ENCODE measurements around the gene DHX9. TPM values are rescaled to one million over a fixed set of nuclear protein-coding genes. Genes with fewer than 3 reads are reported as not detected.

Gene DHX9
- total RNA-seq, 2 experiments from 2014 or later: 206 to 225 TPM

DNA sequence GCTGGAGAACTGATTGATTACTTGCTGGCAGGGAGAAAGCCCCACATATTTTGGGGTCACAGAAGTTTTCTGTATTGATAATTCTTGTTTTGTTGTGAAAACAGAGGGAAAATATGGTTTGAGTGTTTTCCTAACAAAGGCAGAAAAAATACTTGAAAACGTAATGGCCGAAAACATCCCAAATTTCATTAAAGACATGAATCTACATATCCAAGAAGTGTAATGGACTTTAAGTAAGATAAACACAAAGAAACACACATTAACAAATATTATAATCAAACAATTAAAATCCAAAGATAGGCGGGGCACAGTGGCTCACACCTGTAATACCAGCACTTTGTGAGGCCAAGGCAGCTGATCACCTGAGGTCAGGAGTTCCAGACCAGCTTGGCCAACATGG, 74.3 kb downstream of the DHX9 start:
- ChIA-PET POLR2A (no interaction called here), CTCF (no interaction called here)
- peaks cover 2% of the 10 kb centered on the region for H3K9me3 Mint-ChIP-seq
- H3K4me1 Mint-ChIP-seq: no peaks in the 10 kb centered on the region
- DNase-seq: no peak
- H3K27ac Mint-ChIP-seq: no peak overlapping the region
- H3K4me3 Mint-ChIP-seq: no peak overlapping the region
- H3K27me3 Mint-ChIP-seq: peaks cover 24% of the 10 kb centered on the region
- H3K36me3 Mint-ChIP-seq (ENCODE audit: low read depth): no peaks in the 10 kb centered on the region

DNA sequence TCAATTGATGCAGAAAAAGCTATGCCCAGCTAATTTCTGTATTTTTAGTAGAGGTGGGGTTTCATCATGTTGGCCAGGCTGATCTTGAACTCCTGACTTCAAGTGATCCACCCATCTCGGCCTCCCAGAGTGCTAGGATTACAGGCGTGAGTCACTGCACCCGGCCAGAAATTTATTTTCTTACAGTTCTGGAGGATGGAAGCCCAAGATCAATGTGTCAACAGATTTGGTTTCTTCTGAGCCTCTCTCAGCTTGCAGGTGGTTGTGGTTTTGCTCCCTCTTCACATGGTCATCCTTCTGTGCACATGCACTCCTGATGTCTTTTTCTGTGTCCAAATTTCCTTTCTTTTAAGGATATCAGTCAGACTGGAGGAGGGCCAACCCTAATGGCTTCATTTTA, 78.2 kb downstream of the DHX9 start:
- Mint-ChIP-seq H3K27ac (no peak overlapping the region), H3K36me3 (ENCODE audit: low read depth) (no peaks in the 10 kb centered on the region), H3K9me3 (peaks cover 2% of the 10 kb centered on the region), H3K27me3 (peaks cover 39% of the 10 kb centered on the region), H3K4me1 (no peaks in the 10 kb centered on the region), H3K4me3 (no peak overlapping the region)
- ChIA-PET POLR2A (no interaction called here), CTCF (interaction anchor here (0.8 kb wide), 1 partner anchor 49 kb away, joined by 3 read pairs; no protein-coding TSS in a partner anchor)
- no peak for DNase-seq

DNA sequence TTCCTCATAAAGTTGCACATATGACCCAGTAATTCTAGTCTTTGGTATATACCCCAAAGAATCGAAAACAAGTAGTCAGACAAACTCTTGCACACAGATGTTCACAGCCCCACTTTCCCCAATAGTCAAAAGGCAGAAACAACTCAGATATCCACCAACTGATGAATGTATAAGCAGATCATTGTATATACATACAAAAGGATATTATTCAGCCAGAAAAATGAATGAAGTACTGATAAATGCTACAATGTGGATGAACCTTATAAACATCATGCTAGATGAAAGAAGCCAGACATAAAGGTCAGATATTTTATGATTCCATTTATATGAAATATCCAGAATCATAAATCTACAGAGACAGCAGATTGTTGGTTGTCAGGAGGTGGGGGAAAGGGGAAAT, 86.5 kb downstream of the DHX9 start:
- H3K9me3 Mint-ChIP-seq: no peaks in the 10 kb centered on the region
- H3K27me3 Mint-ChIP-seq: peaks cover 42% of the 10 kb centered on the region
- POLR2A ChIA-PET: no interaction called here
- H3K4me1 Mint-ChIP-seq: no peaks in the 10 kb centered on the region
- no peaks in the 10 kb centered on the region for H3K36me3 Mint-ChIP-seq (ENCODE audit: low read depth)
- H3K27ac Mint-ChIP-seq: no peak overlapping the region
- CTCF ChIA-PET: no interaction called here
- no peak overlapping the region for H3K4me3 Mint-ChIP-seq
- no peak for DNase-seq

DNA sequence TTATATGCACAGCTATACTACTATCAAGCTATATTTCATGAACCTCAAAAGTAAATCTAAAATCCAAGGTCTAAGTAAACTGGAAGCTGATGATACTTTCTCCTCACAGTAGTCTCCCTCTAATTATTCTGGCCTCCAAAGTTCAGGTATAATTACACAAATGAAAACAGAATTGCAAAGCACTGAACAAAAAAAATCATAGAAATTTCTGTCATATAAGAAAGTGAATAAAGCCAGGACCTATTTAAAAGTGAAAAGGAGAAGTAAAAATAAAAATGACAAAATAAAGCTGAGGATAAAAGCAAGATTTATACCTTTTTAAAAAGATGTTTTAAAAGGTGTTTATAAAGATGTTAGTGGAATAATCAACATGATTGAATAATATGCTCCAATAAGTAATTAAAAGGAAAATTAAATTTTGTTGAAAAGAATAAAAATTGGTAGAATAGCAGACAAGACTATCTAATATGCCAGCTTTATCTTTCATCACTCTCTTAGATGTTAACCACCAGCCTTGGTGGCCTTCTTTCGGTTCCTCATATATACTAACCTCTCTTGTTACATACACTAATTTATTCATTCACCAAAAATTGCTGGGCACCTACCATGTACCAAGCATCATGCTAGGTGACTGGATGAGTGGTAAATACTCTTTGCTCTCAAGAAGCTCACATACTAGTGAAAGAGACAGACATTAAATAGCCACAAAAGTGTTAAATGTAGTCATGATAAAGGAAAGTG, 88.7 kb downstream of the DHX9 start:
- Mint-ChIP-seq H3K4me1 (no peaks in the 10 kb centered on the region), H3K27me3 (peaks cover 32% of the 10 kb centered on the region), H3K9me3 (no peaks in the 10 kb centered on the region), H3K27ac (no peak overlapping the region), H3K4me3 (no peak overlapping the region), H3K36me3 (ENCODE audit: low read depth) (no peaks in the 10 kb centered on the region)
- no peak for DNase-seq
- POLR2A ChIA-PET: no interaction called here
- CTCF ChIA-PET: no interaction called here

DNA sequence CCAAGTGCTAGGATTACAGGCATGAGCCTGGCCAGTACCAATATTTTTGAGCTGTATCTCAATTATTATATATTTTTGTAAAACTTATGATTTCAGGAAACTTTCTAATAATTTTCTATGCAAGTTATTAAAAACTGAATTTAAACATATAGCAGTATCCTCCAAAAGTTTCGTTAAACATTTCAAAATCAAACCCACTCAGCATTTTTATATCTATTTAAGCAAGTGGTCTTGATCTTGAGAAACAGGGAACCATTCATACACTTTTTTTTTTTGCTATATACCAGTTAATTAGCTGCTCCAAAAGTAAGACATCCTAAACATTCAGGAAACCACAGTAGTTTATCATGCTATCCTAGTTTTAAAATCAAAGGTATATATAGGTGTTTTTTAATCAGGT, 91.8 kb downstream of the DHX9 start:
- Mint-ChIP-seq H3K4me3 (no peak overlapping the region), H3K9me3 (peaks cover 4% of the 10 kb centered on the region), H3K27ac (no peak overlapping the region), H3K27me3 (peaks cover 36% of the 10 kb centered on the region), H3K4me1 (no peaks in the 10 kb centered on the region), H3K36me3 (ENCODE audit: low read depth) (no peaks in the 10 kb centered on the region)
- ChIA-PET CTCF (no interaction called here), POLR2A (no interaction called here)
- DNase-seq: no peak

GRCh38 chr1:182935716-182936115, 96.6 kb downstream of the DHX9 start:
- no peak for DNase-seq
- H3K27me3 Mint-ChIP-seq: peaks cover 29% of the 10 kb centered on the region
- no peaks in the 10 kb centered on the region for H3K36me3 Mint-ChIP-seq (ENCODE audit: low read depth)
- H3K4me3 Mint-ChIP-seq: no peak overlapping the region
- H3K4me1 Mint-ChIP-seq: no peaks in the 10 kb centered on the region
- H3K9me3 Mint-ChIP-seq: peaks cover 4% of the 10 kb centered on the region
- no peak overlapping the region for H3K27ac Mint-ChIP-seq
- ChIA-PET POLR2A (no interaction called here), CTCF (no interaction called here)

Other genes starting within 250 kb of the DHX9 start
- 1 to 10 TPM; 1.9 to 2.0 TPM for gene RGS16, start 235.0 kb upstream of the DHX9 start, total RNA-seq
- not detected for gene RGS8, start 154.8 kb upstream of the DHX9 start, total RNA-seq
- gene NPL, start 49.6 kb upstream of the DHX9 start, total RNA-seq: 1 to 10 TPM; 2.7 to 3.1 TPM
- not detected for gene SHCBP1L, start 113.8 kb downstream of the DHX9 start, total RNA-seq
- not detected for gene LAMC1, start 184.1 kb downstream of the DHX9 start, total RNA-seq

Data from activated CD4-positive, alpha-beta T cell treated with anti-CD3 and anti-CD28 coated beads, Interleukin-2, amount 10 ng/mL, durations not matched to agents 7 days and 5 days (primary cell).